HEK293 (cell line): ENCODE data around the gene KIF7.
A peak's percentile ranks its signal among the peaks of the same experiment; 100 is the strongest.

Experiments used
- CTCF ChIA-PET: fragments of 350-600 bp; formaldehyde crosslinking; extraction: SDS; loops from one replicate; lab custom pipeline; 2021; ENCODE audit warnings: antibody characterized with exemption; lab: Yijun Ruan, JAX
- POLR2A ChIA-PET: fragments of 300-600 bp; formaldehyde crosslinking; extraction: SDS; loops from one replicate; lab custom pipeline; 2020; ENCODE audit warnings: antibody characterized with exemption, inconsistent platforms; lab: Yijun Ruan, JAX
- H3K27ac ChIP-seq: fragments of 200-500 bp; sonication (Bioruptor generic); 2 replicates; pipeline ENCODE4 v1.5.1; 2014; ENCODE audit warnings: low read depth, low read length, control low read depth, inconsistent platforms; ENCODE audit errors: extremely low read depth
- H3K36me3 ChIP-seq, 2 experiments: fragments of 200-500 bp in 1 of 2; sonication (Bioruptor generic) in 1 of 2; 1 replicate in 1 of 2; 2 replicates in 1 of 2; pipeline ENCODE4 v1.5.1; 2014 to 2017; ENCODE audit warnings: inconsistent platforms in 2 of 2, low read length in 2 of 2; ENCODE audit not compliant: control insufficient read depth in 2 of 2, insufficient read depth in 1 of 2
- H3K4me1 ChIP-seq: fragments of 200-500 bp; sonication (Bioruptor generic); 2 replicates; pipeline ENCODE4 v1.5.1; 2014; ENCODE audit warnings: mild to moderate bottlenecking, low read length, inconsistent platforms; ENCODE audit not compliant: control insufficient read depth, insufficient read depth
- H3K4me3 ChIP-seq: 2 replicates; pipeline ENCODE4 v1.5.1; 2011; ENCODE audit warnings: low read depth, mild to moderate bottlenecking, control low read depth, low read length, moderate library complexity
- H3K9me3 ChIP-seq: fragments of 200-500 bp; sonication (Bioruptor generic); 2 replicates; pipeline ENCODE4 v1.5.1; 2014; ENCODE audit warnings: low read depth, low read length, inconsistent platforms; ENCODE audit not compliant: control insufficient read depth, insufficient read depth
- GLIS2 ChIP-seq: fragments of 450-650 bp; formaldehyde crosslinking; IDR thresholded peaks from 2 replicates; pipeline ENCODE4 v1.5.1; 2016; ENCODE audit warnings: missing biosample characterization, missing genetic modification characterization
- KLF16 ChIP-seq: fragments of 450-650 bp; formaldehyde crosslinking; IDR thresholded peaks from 2 replicates; pipeline ENCODE4 v1.5.1; 2017; ENCODE audit warnings: missing biosample characterization, missing genetic modification characterization
- MYNN ChIP-seq: fragments of 450-650 bp; formaldehyde crosslinking; IDR thresholded peaks from 2 replicates; pipeline ENCODE4 v1.5.1; 2016; ENCODE audit warnings: missing biosample characterization, missing genetic modification characterization, borderline replicate concordance
- PRDM1 ChIP-seq: fragments of 450-650 bp; formaldehyde crosslinking; IDR thresholded peaks from 2 replicates; pipeline ENCODE4; 2016; ENCODE audit warnings: missing biosample characterization, missing genetic modification characterization
- SP2 ChIP-seq: fragments of 450-650 bp; formaldehyde crosslinking; IDR thresholded peaks from 2 replicates; pipeline ENCODE4 v1.5.1; 2016; ENCODE audit warnings: missing biosample characterization, missing genetic modification characterization
- SP7 ChIP-seq: fragments of 450-650 bp; formaldehyde crosslinking; IDR thresholded peaks from 2 replicates; pipeline ENCODE4 v1.5.1; 2016; ENCODE audit warnings: missing biosample characterization, missing genetic modification characterization
- ZBTB20 ChIP-seq: fragments of 450-650 bp; formaldehyde crosslinking; IDR thresholded peaks from 2 replicates; pipeline ENCODE4 v1.5.1; 2016; ENCODE audit warnings: missing biosample characterization, missing genetic modification characterization
- ZBTB48 ChIP-seq: fragments of 450-650 bp; formaldehyde crosslinking; IDR thresholded peaks from 2 replicates; pipeline ENCODE4 v1.5.1; 2016; ENCODE audit warnings: missing biosample characterization, missing genetic modification characterization
- ZNF366 ChIP-seq: fragments of 450-650 bp; formaldehyde crosslinking; conservative IDR thresholded peaks from 2 replicates; pipeline ENCODE4 v1.5.1; 2016; ENCODE audit warnings: missing biosample characterization, missing genetic modification characterization
- ZNF514 ChIP-seq: fragments of 450-650 bp; formaldehyde crosslinking; IDR thresholded peaks from 2 replicates; pipeline ENCODE4 v1.5.1; 2016; ENCODE audit warnings: missing biosample characterization, missing genetic modification characterization
- ZNF610 ChIP-seq: fragments of 450-650 bp; formaldehyde crosslinking; IDR thresholded peaks from 2 replicates; pipeline ENCODE4 v1.5.1; 2016; ENCODE audit warnings: missing biosample characterization, missing genetic modification characterization, borderline replicate concordance
- TF ChIP-seq, protein P1 (sequence below): fragments of 450-650 bp; formaldehyde crosslinking; IDR thresholded peaks from 2 replicates; pipeline ENCODE4 v1.5.1; 2016; ENCODE audit warnings: missing biosample characterization, missing genetic modification characterization
- TF ChIP-seq, protein P2 (sequence below): fragments of 450-650 bp; formaldehyde crosslinking; IDR thresholded peaks from 2 replicates; pipeline ENCODE4 v1.5.1; 2017; ENCODE audit warnings: missing biosample characterization, missing genetic modification characterization
- TF ChIP-seq, protein P3 (sequence below): fragments of 450-650 bp; formaldehyde crosslinking; IDR thresholded peaks from 2 replicates; pipeline ENCODE4 v1.5.1; 2016; ENCODE audit warnings: missing biosample characterization, missing genetic modification characterization

KIF7 gene

DNA sequence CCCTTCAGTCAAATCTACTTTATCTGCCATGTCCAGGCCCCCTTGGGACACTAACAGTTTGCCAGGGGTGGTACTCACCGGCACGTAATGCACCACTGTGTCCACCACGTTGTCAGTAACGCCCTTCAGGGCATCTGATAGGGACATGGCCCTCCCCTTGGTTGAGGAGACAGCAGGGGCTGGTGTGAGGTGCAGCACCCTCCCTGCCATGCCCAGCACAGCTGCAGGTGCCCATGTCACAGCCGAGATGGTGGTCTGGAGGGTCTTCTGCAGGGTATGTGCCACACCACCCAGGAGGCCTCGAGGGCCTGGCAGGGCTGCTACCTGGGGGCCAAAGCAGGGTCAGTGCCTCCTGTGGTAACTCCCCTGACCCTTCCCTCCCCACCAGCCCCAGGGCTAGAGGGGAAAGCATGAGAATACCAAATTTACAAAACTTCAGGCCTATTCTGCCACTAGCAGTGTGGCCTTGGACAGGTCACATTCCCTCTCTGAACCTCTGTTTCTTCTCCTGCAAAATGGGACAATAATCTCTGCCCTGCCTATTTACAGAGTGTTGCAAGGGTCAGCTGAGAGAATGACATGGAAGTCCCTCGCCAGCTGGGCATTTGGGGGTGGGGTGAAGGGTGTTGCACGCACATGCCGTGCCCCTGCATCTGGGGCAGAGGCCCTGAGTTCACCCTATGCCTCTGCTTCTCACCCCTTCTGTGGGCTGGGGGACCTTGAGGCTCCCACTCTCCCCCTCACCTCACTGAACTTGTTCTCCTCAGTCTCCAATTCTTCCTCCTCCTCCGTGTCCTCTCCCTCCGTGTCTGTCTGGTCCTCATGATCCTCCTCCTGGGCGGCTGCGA is 11.8 kb upstream of the KIF7 start:
- POLR2A ChIA-PET = no interaction called here
- no peaks in the 10 kb centered on the region for H3K4me1 ChIP-seq
- TF ChIP-seq SP7 (tag by site-specific recombination) = no peak
- TF ChIP-seq ZNF514 = no peak
- no peak for TF ChIP-seq ZNF366 (tag by site-specific recombination)
- TF ChIP-seq, protein P1, sequence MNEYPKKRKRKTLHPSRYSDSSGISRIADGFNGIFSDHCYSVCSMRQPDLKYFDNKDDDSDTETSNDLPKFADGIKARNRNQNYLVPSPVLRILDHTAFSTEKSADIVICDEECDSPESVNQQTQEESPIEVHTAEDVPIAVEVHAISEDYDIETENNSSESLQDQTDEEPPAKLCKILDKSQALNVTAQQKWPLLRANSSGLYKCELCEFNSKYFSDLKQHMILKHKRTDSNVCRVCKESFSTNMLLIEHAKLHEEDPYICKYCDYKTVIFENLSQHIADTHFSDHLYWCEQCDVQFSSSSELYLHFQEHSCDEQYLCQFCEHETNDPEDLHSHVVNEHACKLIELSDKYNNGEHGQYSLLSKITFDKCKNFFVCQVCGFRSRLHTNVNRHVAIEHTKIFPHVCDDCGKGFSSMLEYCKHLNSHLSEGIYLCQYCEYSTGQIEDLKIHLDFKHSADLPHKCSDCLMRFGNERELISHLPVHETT = no peak
- no peak for TF ChIP-seq ZNF610
- TF ChIP-seq, protein P2, sequence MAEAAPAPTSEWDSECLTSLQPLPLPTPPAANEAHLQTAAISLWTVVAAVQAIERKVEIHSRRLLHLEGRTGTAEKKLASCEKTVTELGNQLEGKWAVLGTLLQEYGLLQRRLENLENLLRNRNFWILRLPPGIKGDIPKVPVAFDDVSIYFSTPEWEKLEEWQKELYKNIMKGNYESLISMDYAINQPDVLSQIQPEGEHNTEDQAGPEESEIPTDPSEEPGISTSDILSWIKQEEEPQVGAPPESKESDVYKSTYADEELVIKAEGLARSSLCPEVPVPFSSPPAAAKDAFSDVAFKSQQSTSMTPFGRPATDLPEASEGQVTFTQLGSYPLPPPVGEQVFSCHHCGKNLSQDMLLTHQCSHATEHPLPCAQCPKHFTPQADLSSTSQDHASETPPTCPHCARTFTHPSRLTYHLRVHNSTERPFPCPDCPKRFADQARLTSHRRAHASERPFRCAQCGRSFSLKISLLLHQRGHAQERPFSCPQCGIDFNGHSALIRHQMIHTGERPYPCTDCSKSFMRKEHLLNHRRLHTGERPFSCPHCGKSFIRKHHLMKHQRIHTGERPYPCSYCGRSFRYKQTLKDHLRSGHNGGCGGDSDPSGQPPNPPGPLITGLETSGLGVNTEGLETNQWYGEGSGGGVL (tag by site-specific recombination) = no peak
- TF ChIP-seq, all 188 proteins: peak for 0
- Histone ChIP-seq H3K4me3 (no peak overlapping the region), H3K36me3 (no peaks in the 10 kb centered on the region), H3K27ac (no peak overlapping the region), H3K9me3 (no peaks in the 10 kb centered on the region)
- CTCF ChIA-PET = interaction anchor here (7.8 kb wide), 1 partner anchor 20 kb away, joined by 36 read pairs; no protein-coding TSS in a partner anchor

DNA sequence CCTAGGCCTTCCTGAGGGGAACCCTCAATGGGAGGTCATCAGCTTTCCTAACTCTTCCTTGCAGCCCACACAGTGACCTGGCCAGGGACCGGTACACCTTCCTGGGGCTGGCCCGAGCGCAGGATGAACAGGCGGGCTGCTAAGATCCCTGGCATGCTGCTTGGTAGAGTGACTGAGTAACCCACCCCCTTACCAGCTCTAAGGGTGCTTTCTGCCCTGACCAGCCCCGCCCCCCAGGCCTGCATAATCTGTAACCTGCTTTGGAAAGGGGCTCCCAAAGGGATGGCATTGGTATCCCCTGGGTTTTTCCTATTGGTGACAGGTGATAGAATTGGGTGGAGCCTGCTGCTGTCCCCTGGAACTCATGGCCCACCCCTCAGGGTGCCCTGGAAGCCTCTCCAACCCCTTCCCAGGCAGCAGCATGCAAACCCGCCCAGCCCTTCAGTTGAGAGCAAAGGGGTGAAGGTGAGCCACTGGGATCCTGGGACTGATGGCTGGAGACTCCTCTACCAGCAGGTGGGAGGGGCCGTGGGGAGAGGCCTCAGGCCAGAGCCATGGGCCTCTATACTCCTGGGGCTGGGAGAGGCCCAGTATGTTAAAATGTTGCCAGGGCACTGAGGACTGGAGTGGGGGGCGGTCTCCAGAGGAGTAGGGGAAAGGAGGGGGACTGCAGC is 11.1 kb upstream of the KIF7 start:
- ChIA-PET CTCF (interaction anchor here (0.5 to 7.8 kb wide), 3 partner anchors 9 to 176 kb away, joined by 3 to 36 read pairs (median 4); no protein-coding TSS in a partner anchor), POLR2A (no interaction called here)
- Histone ChIP-seq H3K27ac (peak overlapping the region; percentile 21; the same call in 1 of the 2 replicates), H3K36me3 (no peaks in the 10 kb centered on the region), H3K9me3 (no peaks in the 10 kb centered on the region), H3K4me3 (no peak overlapping the region), H3K4me1 (no peaks in the 10 kb centered on the region)
- TF ChIP-seq PRDM1 (tag by site-specific recombination) (no peak), KLF16 (no peak), SP2 (peak; percentile 30), ZBTB20 (tag by site-specific recombination) (0 out of 2 replicates have a peak, but pooled peaks have one; percentile 39), GLIS2 (tag by site-specific recombination) (peak; percentile 50), MYNN (tag by site-specific recombination) (no peak), ZBTB48 (tag by site-specific recombination) (peak; percentile 74)
- TF ChIP-seq, protein P3, sequence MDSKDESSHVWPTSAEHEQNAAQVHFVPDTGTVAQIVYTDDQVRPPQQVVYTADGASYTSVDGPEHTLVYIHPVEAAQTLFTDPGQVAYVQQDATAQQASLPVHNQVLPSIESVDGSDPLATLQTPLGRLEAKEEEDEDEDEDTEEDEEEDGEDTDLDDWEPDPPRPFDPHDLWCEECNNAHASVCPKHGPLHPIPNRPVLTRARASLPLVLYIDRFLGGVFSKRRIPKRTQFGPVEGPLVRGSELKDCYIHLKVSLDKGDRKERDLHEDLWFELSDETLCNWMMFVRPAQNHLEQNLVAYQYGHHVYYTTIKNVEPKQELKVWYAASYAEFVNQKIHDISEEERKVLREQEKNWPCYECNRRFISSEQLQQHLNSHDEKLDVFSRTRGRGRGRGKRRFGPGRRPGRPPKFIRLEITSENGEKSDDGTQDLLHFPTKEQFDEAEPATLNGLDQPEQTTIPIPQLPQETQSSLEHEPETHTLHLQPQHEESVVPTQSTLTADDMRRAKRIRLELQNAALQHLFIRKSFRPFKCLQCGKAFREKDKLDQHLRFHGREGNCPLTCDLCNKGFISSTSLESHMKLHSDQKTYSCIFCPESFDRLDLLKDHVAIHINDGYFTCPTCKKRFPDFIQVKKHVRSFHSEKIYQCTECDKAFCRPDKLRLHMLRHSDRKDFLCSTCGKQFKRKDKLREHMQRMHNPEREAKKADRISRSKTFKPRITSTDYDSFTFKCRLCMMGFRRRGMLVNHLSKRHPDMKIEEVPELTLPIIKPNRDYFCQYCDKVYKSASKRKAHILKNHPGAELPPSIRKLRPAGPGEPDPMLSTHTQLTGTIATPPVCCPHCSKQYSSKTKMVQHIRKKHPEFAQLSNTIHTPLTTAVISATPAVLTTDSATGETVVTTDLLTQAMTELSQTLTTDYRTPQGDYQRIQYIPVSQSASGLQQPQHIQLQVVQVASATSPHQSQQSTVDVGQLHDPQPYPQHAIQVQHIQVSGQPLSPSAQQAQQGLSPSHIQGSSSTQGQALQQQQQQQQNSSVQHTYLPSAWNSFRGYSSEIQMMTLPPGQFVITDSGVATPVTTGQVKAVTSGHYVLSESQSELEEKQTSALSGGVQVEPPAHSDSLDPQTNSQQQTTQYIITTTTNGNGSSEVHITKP = peak; percentile 84
